HCT116 (cell line): ENCODE results near the gene ROMO1. TPM values are rescaled to one million over a fixed set of nuclear protein-coding genes. Genes with fewer than 3 reads are reported as not detected.

Experiments used
- ATAC-seq: fragments of 200-7000 bp; cut with Tn5 transposase; 2 replicates; pipeline ENCODE4 v1.9.1; 2020; ENCODE audit warnings: mild to moderate bottlenecking, moderate library complexity
- BruUV-seq: library from RNA; stranded (reverse); fragments of 400-500 nt; replicated peaks from 2 replicates; lab custom pipeline; 2021; lab: Mats Ljungman, UMichigan
- CTCF ChIA-PET: fragments of 300-600 bp; sonication (Branson Sonifier 250); formaldehyde crosslinking; loops from one replicate; lab custom pipeline; 2021; ENCODE audit warnings: antibody characterized with exemption; lab: Charles Lee
- POLR2A ChIA-PET: fragments of 300-600, 350-600 bp; sonication (Branson Sonifier 250); formaldehyde crosslinking; loops from one replicate; lab custom pipeline; 2021; ENCODE audit warnings: antibody characterized with exemption; lab: Charles Lee
- RAD21 ChIA-PET, 2 experiments: fragments of 300-600 bp; sonication (Branson Sonifier 250); formaldehyde crosslinking; loops; one replicate each; lab custom pipeline; 2023; ENCODE audit warnings: low total read pairs in 2 of 2; ENCODE audit not compliant: uncharacterized antibody in 2 of 2, unreplicated experiment in 2 of 2, low non-redundant PET in 1 of 2; lab: Charles Lee
- DNase-seq: peaks from one replicate; pipeline ENCODE4 v3.0.0-alpha.2; 2010; ENCODE audit warnings: low read depth, low spot score
- H2AFZ ChIP-seq: fragments of 200-600 bp; shearing (Covaris generic), sonication (generic); 2 replicates; pipeline ENCODE4 v1.6.1; 2017; ENCODE audit warnings: low read depth, mixed run types, mixed read lengths, antibody characterized with exemption, low read length; ENCODE audit not compliant: poor library complexity, severe bottlenecking
- H3K27ac ChIP-seq: 2 replicates; pipeline ENCODE4 v1.5.1; 2012; ENCODE audit warnings: low read depth, low read length
- H3K27me3 ChIP-seq: fragments of 200-600 bp; sonication (generic); 2 replicates; pipeline ENCODE4 v1.6.1; 2016; ENCODE audit warnings: mixed run types, low read length, mixed read lengths; ENCODE audit not compliant: insufficient read depth
- H3K36me3 ChIP-seq, 2 experiments: fragments of 200-500 bp in 1 of 2; fragments of 200-600 bp in 1 of 2; sonication (Bioruptor generic) in 1 of 2; sonication (generic) in 1 of 2; 2 replicates each; pipeline versions ENCODE4 v1.5.1 to v1.6.1; 2014 to 2016; ENCODE audit warnings: low read length in 2 of 2, inconsistent platforms in 1 of 2, mixed read lengths in 1 of 2, mixed run types in 1 of 2; ENCODE audit not compliant: insufficient read depth in 2 of 2, control insufficient read depth in 1 of 2
- H3K4me1 ChIP-seq, 2 experiments: fragments of 200-600 bp in 1 of 2; sonication (generic) in 1 of 2; 2 replicates each; pipeline versions ENCODE4 v1.5.1 to v1.6.1; 2012 to 2017; ENCODE audit warnings: low read length in 2 of 2, inconsistent platforms in 1 of 2, mild to moderate bottlenecking in 1 of 2, mixed read lengths in 1 of 2, mixed run types in 1 of 2, moderate library complexity in 1 of 2; ENCODE audit not compliant: insufficient read depth in 2 of 2, control insufficient read depth in 1 of 2
- H3K4me2 ChIP-seq: fragments of 200-600 bp; sonication (generic); 2 replicates; pipeline ENCODE4 v1.6.1; 2017; ENCODE audit warnings: mixed run types, low read length, mixed read lengths
- H3K4me3 ChIP-seq, 2 experiments: fragments of 200-600 bp in 1 of 2; sonication (generic) in 1 of 2; replicated peaks in 1 of 2; 2 replicates each; pipeline ENCODE4 v1.5.1; 2011 to 2016; ENCODE audit warnings: low read length in 2 of 2, control low read depth in 1 of 2, low read depth in 1 of 2, mild to moderate bottlenecking in 1 of 2, mixed read lengths in 1 of 2, mixed run types in 1 of 2
- H3K79me2 ChIP-seq: fragments of 200-600 bp; sonication (generic); 2 replicates; pipeline ENCODE4 v1.6.1; 2017; ENCODE audit warnings: mild to moderate bottlenecking, mixed run types, low read length, moderate library complexity, mixed read lengths; ENCODE audit not compliant: insufficient read depth
- H3K9ac ChIP-seq: fragments of 200-600 bp; sonication (generic); 2 replicates; pipeline ENCODE4 v1.6.1; 2016; ENCODE audit warnings: low read length, mixed read lengths
- H3K9me2 ChIP-seq: fragments of 200-600 bp; sonication (generic), shearing (Covaris generic); 2 replicates; pipeline ENCODE4 v1.6.1; 2017; ENCODE audit warnings: mixed run types, mild to moderate bottlenecking, moderate library complexity; ENCODE audit not compliant: insufficient read depth
- H3K9me3 ChIP-seq, 2 experiments: fragments of 200-500 bp in 1 of 2; fragments of 200-600 bp in 1 of 2; sonication (Bioruptor generic) in 1 of 2; sonication (generic) in 1 of 2; 2 replicates each; pipeline ENCODE4 v1.6.1; 2014 to 2017; ENCODE audit warnings: low read length in 2 of 2, mixed read lengths in 2 of 2, inconsistent platforms in 1 of 2, low read depth in 1 of 2, mild to moderate bottlenecking in 1 of 2, mixed run types in 1 of 2, moderate library complexity in 1 of 2; ENCODE audit not compliant: control insufficient read depth in 1 of 2, insufficient read depth in 1 of 2
- H4K20me1 ChIP-seq: fragments of 200-600 bp; sonication (generic), shearing (Covaris generic); 2 replicates; pipeline ENCODE4 v1.6.1; 2017; ENCODE audit warnings: mixed run types, mild to moderate bottlenecking, moderate library complexity; ENCODE audit not compliant: insufficient read depth
- ATF3 ChIP-seq: IDR thresholded peaks from 2 replicates; pipeline ENCODE4 v1.6.1; 2012
- ELF1 ChIP-seq: IDR thresholded peaks from 2 replicates; pipeline ENCODE4 v1.6.1; 2012; ENCODE audit warnings: low read depth, borderline replicate concordance
- EZH2phosphoT487 ChIP-seq: fragments of 200-600 bp; IDR thresholded peaks from 2 replicates; pipeline ENCODE4 v1.6.1; 2018; ENCODE audit warnings: antibody characterized with exemption, borderline replicate concordance
- REST ChIP-seq: IDR thresholded peaks from 2 replicates; pipeline ENCODE4 v1.6.1; 2012; ENCODE audit warnings: low read depth
- SRF ChIP-seq: IDR thresholded peaks from 2 replicates; pipeline ENCODE4 v1.6.1; 2012; ENCODE audit warnings: low read depth
- TCF7L2 ChIP-seq: IDR thresholded peaks from 2 replicates; pipeline ENCODE4 v1.7.0; 2011; ENCODE audit warnings: borderline replicate concordance, inconsistent platforms; ENCODE audit not compliant: insufficient read depth, insufficient read length; ENCODE audit errors: extremely low read depth
- YY1 ChIP-seq: IDR thresholded peaks from 2 replicates; pipeline ENCODE4 v1.6.1; 2011; ENCODE audit warnings: low read length, low read depth, moderate library complexity, mild to moderate bottlenecking; ENCODE audit not compliant: insufficient replicate concordance; ENCODE audit errors: extremely low read depth
- ZNF274 ChIP-seq: fragments of 200-500 bp; sonication (Bioruptor generic); IDR thresholded peaks from 2 replicates; pipeline ENCODE4 v1.6.1; 2014; ENCODE audit warnings: mild to moderate bottlenecking, low read depth, low read length, inconsistent platforms
- intact Hi-C: fragments of 100-400 bp; cut with micrococcal nuclease; formaldehyde crosslinking; loops from 2 replicates; pipeline ENCODE4 v1.10.0; 2022
- total RNA-seq: library from RNA; stranded (reverse); gene quantifications from one replicate; pipeline ENCODE4 v1.2.1, GENCODE V29; 2021; ENCODE audit not compliant: unreplicated experiment

The ROMO1 gene
- total RNA-seq, 1 experiment from 2014 or later, result 167 TPM

GRCh38 chr20:35731469-35731788 is 32.2 kb downstream of the ROMO1 start (continued):
- no peak for TF ChIP-seq EZH2phosphoT487
- no peak for TF ChIP-seq ZNF274
- TF ChIP-seq, all 23 proteins: peak for 0

GRCh38 chr20:35731862-35732643 is 32.8 kb downstream of the ROMO1 start:
- Histone ChIP-seq H3K4me1 (no peaks in the 10 kb centered on the region), H3K36me3 (peaks cover 88 to 91% of the 10 kb centered on the region in 2 experiments), H3K27ac (no peak overlapping the region), H3K4me3 (no peak overlapping the region), H2AFZ (no peak overlapping the region), H3K4me2 (no peak overlapping the region), H4K20me1 (peaks cover 71% of the 10 kb centered on the region), H3K27me3 (no peaks in the 10 kb centered on the region), H3K9me3 (no peaks in the 10 kb centered on the region), H3K79me2 (peaks cover 100% of the 10 kb centered on the region), H3K9me2 (no peaks in the 10 kb centered on the region), H3K9ac (no peak overlapping the region)
- intact Hi-C loops, result no loop called here
- ATAC-seq, result no peak
- BruUV-seq, result no TSS peak
- TF ChIP-seq EZH2phosphoT487, result no peak
- TF ChIP-seq REST, result no peak
- no peak for TF ChIP-seq ELF1
- no peak for TF ChIP-seq SRF
- TF ChIP-seq YY1, result no peak
- TF ChIP-seq TCF7L2, result no peak
- TF ChIP-seq ATF3, result no peak
- DNase-seq, result no peak
- ChIA-PET RAD21 (no interaction called here), POLR2A (interaction anchor here (1.8 kb wide), 1 partner anchor 10 kb away, joined by 13 read pairs; the partner anchor contains the start of gene RBM39), CTCF (no interaction called here)
